Measurements from ENCODE around the gene FGR. TPM values are rescaled to one million over a fixed set of nuclear protein-coding genes. Genes with fewer than 3 reads are reported as not detected.

The FGR gene
- total RNA-seq, 1 donor from 2014 or later = 28.6 TPM

DNA sequence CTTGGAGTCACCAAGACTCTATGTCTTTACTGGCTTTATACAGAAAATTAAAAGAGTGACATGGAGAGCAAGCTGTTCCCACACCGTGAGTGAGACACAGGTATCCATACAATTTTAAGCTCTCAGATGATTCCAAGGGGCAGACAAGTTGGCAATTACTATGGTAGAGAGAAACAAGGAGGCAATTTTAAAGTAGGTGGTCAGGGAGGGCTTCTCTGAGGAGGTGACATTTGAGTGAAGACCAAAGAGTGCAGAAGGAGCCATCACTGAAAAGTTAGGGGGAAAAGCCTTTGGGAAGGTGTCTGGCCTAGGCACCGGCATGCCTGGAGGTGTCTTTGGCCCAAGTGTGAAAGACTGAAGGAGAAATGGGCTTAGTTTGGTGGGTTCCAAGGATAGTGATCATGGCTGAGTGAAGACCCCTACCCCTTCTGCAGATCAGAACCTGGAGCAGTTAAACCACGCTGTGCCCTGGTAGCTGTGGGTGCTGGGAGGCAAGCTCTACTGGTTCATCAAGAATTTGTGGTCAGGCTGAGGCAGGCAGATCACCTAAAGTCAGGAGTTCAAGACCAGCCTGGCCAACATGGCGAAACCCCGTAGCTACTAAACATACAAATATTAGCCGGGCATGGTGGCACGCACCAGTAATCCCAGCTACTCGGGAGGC lies 26.6 kb upstream of the FGR start:
- no peaks in the 10 kb centered on the region for H3K27me3 Mint-ChIP-seq
- no peak for DNase-seq
- intact Hi-C loops (cut with micrococcal nuclease) = loop anchor here (2.0 to 5.0 kb wide), 2 partner anchors 171 to 339 kb away; partner anchors contain the start of genes TMEM222 and WASF2
- no peaks in the 10 kb centered on the region for H3K9me3 Mint-ChIP-seq
- ChIA-PET POLR2A (interaction anchor here (0.6 to 8.3 kb wide), 17 partner anchors 8 to 507 kb away, joined by 3 to 271 read pairs (median 8); partner anchors contain the start of genes AHDC1, FAM76A, FGR and IFI6), CTCF (interaction anchor here (0.8 to 7.8 kb wide), 13 partner anchors 8 to 360 kb away, joined by 3 to 253 read pairs (median 10); partner anchors contain the start of gene AHDC1)
- peak overlapping the region; percentile 1 for H3K4me3 Mint-ChIP-seq
- H3K36me3 Mint-ChIP-seq (ENCODE audit: low read depth) = peaks cover 6% of the 10 kb centered on the region
- peaks cover 58% of the 10 kb centered on the region for H3K4me1 Mint-ChIP-seq
- TF ChIP-seq, protein P1, sequence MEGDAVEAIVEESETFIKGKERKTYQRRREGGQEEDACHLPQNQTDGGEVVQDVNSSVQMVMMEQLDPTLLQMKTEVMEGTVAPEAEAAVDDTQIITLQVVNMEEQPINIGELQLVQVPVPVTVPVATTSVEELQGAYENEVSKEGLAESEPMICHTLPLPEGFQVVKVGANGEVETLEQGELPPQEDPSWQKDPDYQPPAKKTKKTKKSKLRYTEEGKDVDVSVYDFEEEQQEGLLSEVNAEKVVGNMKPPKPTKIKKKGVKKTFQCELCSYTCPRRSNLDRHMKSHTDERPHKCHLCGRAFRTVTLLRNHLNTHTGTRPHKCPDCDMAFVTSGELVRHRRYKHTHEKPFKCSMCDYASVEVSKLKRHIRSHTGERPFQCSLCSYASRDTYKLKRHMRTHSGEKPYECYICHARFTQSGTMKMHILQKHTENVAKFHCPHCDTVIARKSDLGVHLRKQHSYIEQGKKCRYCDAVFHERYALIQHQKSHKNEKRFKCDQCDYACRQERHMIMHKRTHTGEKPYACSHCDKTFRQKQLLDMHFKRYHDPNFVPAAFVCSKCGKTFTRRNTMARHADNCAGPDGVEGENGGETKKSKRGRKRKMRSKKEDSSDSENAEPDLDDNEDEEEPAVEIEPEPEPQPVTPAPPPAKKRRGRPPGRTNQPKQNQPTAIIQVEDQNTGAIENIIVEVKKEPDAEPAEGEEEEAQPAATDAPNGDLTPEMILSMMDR (IDR thresholded peaks at IDR 0.05) = no peak
- no peak for ATAC-seq (ENCODE audit: low read depth)
- peak overlapping the region; percentile 100 for H3K27ac Mint-ChIP-seq

DNA sequence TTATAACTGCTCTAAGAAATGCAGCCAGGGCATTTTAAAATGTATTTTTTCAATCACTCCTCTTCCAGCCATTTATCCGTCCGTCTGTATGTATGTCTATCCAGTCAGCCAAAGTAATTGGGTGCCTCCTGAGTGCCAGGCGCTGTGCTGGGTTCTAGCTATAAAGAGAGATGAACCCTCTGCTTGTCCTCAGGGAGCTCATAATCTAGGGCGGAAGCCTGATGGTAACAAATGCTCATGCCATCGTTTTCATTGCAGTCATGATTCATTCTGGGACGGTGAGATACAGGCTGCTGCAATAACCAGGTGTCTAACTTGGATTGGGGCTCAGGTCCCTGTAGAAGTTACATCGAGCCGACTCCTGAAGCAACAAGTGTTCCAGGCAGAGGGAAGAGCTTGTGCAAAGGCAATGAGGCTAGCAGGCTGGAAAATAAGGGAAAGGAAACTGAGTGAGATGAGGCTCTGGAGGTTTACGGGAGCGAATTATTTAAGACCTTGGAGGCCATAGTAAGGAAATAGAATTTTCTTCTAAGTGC lies 25.4 kb upstream of the FGR start:
- peak overlapping the region; percentile 89 for H3K4me3 Mint-ChIP-seq
- ATAC-seq (ENCODE audit: low read depth) = no peak
- peaks cover 65% of the 10 kb centered on the region for H3K4me1 Mint-ChIP-seq
- H3K36me3 Mint-ChIP-seq (ENCODE audit: low read depth) = peaks cover 3% of the 10 kb centered on the region
- H3K27me3 Mint-ChIP-seq = no peaks in the 10 kb centered on the region
- DNase-seq = no peak
- intact Hi-C loops (cut with micrococcal nuclease) = loop anchor here (5.0 kb wide), 1 partner anchor 338 kb away; the partner anchor contains the start of gene TMEM222
- peak overlapping the region; percentile 100 for H3K27ac Mint-ChIP-seq
- ChIA-PET POLR2A (interaction anchor here (0.6 to 8.3 kb wide), 10 partner anchors 9 to 1119 kb away, joined by 3 to 271 read pairs (median 4); partner anchors contain the start of genes AHDC1, FGR and IFI6), CTCF (interaction anchor here (0.8 to 7.8 kb wide), 6 partner anchors 11 to 265 kb away, joined by 3 to 253 read pairs (median 4); partner anchors contain the start of gene AHDC1)
- TF ChIP-seq, protein P1 (IDR thresholded peaks at IDR 0.05) = no peak
- no peaks in the 10 kb centered on the region for H3K9me3 Mint-ChIP-seq

DNA sequence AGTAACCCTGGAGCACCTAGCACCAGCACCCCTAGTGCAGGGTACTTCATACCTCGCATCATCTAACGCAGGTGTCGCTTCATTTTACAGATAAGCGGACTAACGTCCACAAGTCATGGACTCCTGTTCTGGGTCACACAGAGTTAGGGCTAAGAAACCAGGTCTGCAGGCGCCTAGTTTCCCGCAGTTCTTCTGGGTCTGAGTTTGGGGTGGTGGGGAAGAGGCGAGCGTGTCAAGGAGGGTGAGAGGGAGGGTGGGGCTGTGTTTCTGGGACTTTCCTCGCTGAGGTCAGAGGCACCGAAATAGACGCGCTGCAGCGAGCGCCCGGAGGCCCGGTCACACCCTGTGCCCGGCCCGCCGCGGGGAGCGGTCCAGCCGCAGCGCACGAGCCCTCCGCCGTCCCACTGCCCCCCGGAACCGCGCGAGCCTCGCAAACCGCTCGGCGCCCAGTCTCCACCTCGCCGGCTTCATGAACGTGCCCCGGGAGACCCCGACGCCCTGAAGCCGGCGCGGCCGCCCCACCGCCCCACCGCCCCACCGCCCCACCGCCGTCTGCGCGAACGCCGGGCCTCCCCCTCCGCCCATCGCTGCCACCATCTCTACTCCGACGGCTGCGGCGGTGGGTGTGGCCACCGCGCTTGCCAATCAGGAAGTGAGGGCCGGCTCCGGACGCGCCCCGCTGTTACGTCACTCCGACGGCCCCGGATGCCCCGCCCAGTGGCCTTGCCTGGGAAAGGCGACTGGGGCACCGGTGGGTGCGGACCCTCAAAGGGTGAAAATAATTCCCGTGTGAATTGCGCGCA lies 24.7 kb upstream of the FGR start:
- peaks cover 69% of the 10 kb centered on the region for H3K4me1 Mint-ChIP-seq
- H3K27ac Mint-ChIP-seq = peak overlapping the region; percentile 100
- peak overlapping the region; percentile 89 for H3K4me3 Mint-ChIP-seq
- H3K36me3 Mint-ChIP-seq (ENCODE audit: low read depth) = peaks cover 3% of the 10 kb centered on the region
- POLR2A ChIA-PET = interaction anchor here (0.6 to 8.3 kb wide), 22 partner anchors 10 to 1672 kb away, joined by 3 to 271 read pairs (median 5); partner anchors contain the start of genes AHDC1, FGR, IFI6 and MAP3K6
- intact Hi-C loops (cut with micrococcal nuclease) = loop anchor here (1.0 to 5.0 kb wide), 3 partner anchors 15 to 337 kb away; partner anchors contain the start of gene TMEM222
- H3K27me3 Mint-ChIP-seq = no peaks in the 10 kb centered on the region
- CTCF ChIA-PET = interaction anchor here (1.0 to 7.8 kb wide), 7 partner anchors 11 to 54 kb away, joined by 3 to 253 read pairs (median 8); partner anchors contain the start of gene AHDC1
- no peaks in the 10 kb centered on the region for H3K9me3 Mint-ChIP-seq
- peak; percentile 69 for ATAC-seq (ENCODE audit: low read depth)
- DNase-seq = peak; percentile 92
- TF ChIP-seq, protein P1 (IDR thresholded peaks at IDR 0.05) = no peak

DNA sequence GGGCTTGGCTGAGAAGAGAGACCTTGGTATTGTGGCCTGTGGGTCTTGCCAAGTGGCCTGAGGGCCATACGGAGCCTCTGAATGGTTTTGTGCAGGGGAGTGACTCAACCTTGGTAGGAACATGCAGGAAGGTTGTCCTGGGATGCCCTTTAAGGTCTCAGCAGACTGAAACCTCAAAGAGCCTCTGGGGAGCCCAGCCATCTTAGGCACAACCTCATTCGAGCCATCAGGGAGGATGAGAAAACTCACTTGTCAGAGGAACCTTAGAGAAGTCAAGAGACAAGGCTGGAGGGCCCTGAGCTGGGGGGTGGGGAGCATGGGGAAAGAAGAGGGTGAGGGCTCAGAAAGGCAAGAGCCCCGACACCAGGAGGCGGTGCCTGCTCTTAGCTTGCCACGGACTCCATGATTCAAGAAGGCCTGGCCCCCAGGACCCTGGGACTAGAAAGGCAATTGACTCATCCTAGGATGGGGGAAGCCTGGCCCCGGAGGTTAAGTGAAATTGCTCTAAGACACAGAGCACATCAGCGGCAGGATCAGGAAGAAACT lies 24.0 kb upstream of the FGR start:
- ATAC-seq (ENCODE audit: low read depth) (peak; percentile 28), DNase-seq (peak; percentile 57)
- peaks cover 3% of the 10 kb centered on the region for H3K36me3 Mint-ChIP-seq (ENCODE audit: low read depth)
- intact Hi-C loops (cut with micrococcal nuclease) = loop anchor here (1.0 kb wide), 2 partner anchors 15 to 28 kb away; no protein-coding TSS in a partner anchor
- peaks cover 69% of the 10 kb centered on the region for H3K4me1 Mint-ChIP-seq
- H3K9me3 Mint-ChIP-seq = no peaks in the 10 kb centered on the region
- H3K27me3 Mint-ChIP-seq = no peaks in the 10 kb centered on the region
- POLR2A ChIA-PET = interaction anchor here (0.6 to 8.3 kb wide), 23 partner anchors 8 to 1672 kb away, joined by 3 to 271 read pairs (median 5); partner anchors contain the start of genes FGR, IFI6, MAP3K6 and MED18
- H3K4me3 Mint-ChIP-seq = peak overlapping the region; percentile 89
- TF ChIP-seq, protein P1 (IDR thresholded peaks at IDR 0.05) = no peak
- H3K27ac Mint-ChIP-seq = peak overlapping the region; percentile 100
- CTCF ChIA-PET = interaction anchor here (0.8 to 1.7 kb wide), 5 partner anchors 9 to 53 kb away, joined by 3 to 9 read pairs (median 7); no protein-coding TSS in a partner anchor

All from activated B cell treated with CpG ODN at 0.5 μM for 24 hours (primary cell).